GM19395 (cell line): ENCODE measurements around the gene CFB.

Experiments
- ATAC-seq: cut with Tn5 transposase; IDR thresholded peaks from one replicate; pipeline ENCODE4 v1.9.1; 2021; ENCODE audit warnings: mild to moderate bottlenecking, moderate library complexity; ENCODE audit not compliant: unreplicated experiment

The CFB gene

GRCh38 chr6:31948306-31948705, 2.4 kb downstream of the CFB start:
- no peak for ATAC-seq

DNA sequence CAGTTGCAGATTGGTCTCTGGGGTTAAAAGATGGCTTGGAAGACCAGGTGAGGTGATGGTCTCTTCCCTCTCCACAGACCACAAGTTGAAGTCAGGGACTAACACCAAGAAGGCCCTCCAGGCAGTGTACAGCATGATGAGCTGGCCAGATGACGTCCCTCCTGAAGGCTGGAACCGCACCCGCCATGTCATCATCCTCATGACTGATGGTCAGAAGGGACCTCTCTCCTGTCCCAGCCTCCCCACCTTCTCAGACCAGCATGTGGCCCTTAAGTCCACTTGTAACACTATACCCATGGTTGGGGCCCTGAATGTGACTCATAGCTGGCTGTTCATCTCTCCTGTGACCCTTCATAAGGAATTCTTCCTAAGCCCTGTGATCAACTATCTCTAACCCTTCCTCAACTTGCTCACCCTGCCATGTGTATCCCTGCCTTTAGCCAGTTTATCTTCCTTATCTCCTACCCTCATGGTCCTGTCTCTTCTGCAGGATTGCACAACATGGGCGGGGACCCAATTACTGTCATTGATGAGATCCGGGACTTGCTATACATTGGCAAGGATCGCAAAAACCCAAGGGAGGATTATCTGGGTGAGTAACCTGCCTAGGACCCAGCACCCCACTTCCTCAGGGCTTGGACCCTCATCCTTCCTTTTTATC, 3.0 kb downstream of the CFB start:
- no peak for ATAC-seq

- ATAC-seq, result no peak
These were observed 4.1 kb downstream of the CFB start for GRCh38 chr6:31949926-31950548.

DNA sequence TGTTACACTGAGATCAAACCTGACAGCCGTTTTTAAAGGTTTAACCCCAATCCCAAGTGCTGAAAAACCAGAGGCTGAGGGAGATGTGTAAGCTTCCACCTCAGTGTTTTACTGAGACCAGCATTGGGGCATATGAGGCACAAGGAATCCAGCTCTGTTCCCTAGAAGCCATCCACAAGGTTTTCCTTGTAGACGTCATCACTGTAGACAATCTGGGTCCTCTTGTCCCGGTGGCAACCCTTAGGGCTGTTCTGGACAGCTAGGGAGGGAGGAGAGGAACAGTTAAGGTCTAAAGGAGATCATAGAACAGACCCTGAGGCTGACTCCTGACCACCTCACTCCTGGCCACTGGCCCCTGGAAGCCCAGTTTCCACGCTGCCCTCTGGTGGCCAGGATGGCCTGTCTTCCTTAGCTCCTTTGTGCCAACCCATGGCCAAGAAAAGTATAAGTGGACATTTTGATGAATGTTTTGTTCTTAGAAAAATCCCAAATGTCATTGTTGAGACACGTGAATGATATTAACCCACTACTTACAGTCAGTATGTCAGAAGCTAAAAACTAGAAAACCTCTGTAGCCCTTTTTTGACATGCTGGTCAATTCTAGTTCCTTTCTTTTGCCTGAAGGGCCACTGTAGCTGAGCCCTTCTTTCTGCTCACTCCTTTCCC, 6.4 kb downstream of the CFB start:
- no peak for ATAC-seq

GRCh38 chr6:31952890-31953289, 7.0 kb downstream of the CFB start:
- ATAC-seq, result no peak

GRCh38 chr6:31954511-31954910, 8.6 kb downstream of the CFB start:
- no peak for ATAC-seq

DNA sequence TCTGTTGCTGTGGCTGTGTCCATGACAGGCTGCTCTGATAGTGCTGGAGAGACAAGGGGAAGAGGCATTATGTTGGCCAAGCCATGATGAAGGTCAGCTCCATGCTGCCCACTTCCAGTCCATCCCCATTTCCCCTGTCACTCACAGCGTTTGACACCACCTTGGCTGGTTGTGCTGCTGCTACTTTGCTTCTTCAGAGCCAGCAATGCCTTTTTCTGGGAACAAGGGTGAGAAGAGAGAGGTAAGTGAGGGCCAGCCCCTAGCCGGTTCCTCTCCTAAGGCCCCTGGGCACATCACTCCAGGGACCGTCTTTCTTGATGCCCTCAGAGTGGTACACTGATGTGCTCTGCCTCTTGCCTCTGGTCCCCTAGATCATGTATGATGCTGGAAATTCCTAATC, 10.9 kb downstream of the CFB start:
- ATAC-seq, result no peak

- ATAC-seq, result no peak
These were observed 12.5 kb downstream of the CFB start for GRCh38 chr6:31958412-31958740.

DNA sequence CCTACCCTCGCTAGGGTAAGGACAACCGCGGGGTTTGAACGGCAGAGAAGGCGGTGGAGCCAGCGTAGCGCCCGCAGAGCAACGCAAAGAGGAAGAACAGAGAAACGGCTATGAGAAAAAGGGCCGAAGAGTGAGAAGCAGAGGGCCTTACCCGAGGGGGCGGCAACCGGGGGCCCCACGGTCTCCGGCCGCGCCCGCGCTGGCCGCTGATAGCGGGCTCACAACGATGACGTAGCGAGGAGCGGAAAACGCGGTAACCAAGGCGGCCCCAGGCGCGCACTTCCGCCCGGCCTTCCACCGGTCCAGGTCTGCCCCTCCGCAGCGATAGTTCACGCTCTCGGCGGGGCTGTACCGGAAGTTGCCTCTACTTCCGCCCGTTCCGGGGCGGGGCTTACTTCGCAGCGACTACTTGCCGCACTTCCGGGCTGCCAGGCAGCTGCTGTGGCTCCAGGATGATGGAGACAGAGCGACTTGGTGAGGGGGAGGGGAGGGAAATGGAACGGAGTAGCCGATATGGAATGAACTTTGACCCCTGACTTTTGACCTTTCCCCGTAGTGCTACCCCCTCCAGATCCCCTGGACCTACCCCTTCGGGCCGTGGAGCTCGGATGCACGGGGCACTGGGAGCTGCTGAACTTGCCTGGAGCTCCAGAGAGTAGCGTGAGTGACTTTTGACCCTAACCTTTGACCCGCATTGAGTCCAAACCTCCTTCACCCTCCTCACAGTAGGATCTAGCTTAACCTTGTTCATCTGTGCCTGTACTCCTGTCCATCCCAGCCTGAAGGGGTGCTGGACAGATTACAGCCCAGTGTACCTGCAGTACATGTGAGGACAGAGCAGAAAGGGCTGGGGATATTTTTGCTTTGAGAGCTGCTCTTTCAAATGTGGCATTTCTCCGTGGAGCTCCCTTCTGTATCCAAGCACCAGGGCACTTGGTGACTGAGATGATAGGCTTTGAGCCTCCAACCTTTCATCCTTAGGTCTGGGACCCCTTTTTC, 13.1 kb downstream of the CFB start, which contains the start of the genes NELFE and SKIC2:
TSS of gene NELFE (minus strand) at position 231 of the 999 bp plus-strand sequence. CDS start 525 bp downstream, outside the sequence.
TSS of gene SKIC2 (plus strand) at position 435 of the 999 bp plus-strand sequence. CDS start at position 453, 18 bp downstream.
- ATAC-seq, result peak; percentile 90

DNA sequence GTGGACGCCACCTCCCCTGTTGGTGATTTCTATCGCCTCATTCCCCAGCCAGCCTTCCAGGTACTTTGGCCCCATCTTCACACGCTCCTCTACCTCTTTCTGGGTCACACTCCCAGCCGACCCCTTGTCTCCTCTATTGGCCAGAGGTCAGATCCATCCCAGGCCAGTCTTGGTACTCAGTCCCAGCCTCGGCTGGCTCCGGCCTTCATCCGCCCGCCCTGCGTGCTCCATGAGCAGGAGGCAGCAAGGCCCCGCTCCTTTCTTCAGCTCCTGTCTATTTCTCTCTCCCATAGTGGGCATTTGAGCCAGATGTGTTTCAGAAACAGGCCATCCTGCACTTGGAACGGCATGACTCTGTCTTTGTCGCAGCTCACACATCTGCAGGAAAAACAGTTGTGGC, 15.7 kb downstream of the CFB start:
- no peak for ATAC-seq

- ATAC-seq, result no peak
These were observed 18.0 kb downstream of the CFB start for GRCh38 chr6:31963921-31964320.

DNA sequence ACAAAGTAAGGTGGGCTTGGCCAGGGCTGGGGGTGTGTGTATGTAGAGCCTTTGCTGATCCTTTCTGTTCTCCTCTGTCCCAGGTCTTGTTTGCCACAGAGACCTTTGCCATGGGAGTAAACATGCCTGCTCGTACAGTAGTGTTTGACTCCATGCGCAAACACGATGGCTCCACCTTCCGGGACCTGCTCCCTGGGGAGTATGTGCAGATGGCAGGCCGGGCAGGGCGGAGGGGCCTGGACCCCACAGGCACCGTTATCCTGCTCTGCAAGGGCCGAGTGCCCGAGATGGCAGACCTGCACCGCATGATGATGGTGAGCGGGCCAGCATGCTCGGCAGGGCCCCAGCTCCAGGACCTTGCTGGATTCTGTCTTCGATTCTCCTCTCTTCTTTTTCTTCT, 19.8 kb downstream of the CFB start:
- no peak for ATAC-seq

- ATAC-seq, result no peak
These were observed 20.6 kb downstream of the CFB start for GRCh38 chr6:31966506-31966905.

- ATAC-seq, result no peak
These were observed 21.4 kb downstream of the CFB start for GRCh38 chr6:31966997-31967925.

- ATAC-seq, result no peak
These were observed 22.0 kb downstream of the CFB start for GRCh38 chr6:31967926-31968320.

- ATAC-seq, result no peak
These were observed 22.4 kb downstream of the CFB start for GRCh38 chr6:31968326-31968725.

DNA sequence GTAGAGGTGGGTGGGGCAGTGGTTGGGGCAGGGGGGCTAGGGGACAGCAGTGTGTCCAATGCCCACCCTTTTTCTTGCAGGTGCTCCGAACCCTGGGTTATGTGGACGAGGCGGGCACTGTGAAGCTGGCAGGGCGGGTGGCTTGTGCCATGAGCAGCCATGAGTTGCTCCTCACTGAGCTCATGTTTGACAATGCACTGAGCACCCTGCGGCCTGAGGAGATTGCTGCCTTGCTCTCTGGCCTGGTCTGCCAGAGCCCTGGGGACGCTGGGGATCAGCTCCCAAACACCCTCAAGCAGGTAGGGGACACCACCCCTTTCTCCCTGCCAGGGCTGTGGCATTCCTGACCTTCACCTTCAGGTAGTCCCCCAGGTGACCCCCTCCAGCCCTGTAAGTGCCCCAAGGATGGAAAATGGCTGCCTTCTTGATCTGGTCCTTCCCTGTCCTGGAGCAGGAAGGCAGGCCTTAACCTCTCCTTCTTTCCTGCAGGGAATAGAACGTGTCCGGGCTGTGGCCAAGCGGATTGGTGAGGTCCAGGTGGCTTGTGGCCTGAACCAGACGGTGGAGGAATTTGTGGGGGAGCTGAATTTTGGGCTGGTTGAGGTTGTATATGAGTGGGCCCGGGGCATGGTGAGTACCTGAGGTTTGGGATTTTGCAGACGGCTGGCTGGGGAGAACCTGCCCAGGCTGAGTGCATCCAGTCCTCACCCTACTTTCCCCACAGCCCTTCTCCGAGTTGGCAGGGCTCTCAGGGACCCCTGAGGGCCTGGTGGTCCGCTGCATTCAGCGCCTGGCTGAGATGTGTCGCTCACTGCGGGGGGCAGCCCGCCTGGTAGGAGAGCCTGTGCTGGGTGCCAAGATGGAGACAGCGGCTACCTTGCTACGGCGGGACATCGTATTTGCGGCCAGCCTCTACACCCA, 23.2 kb downstream of the CFB start:
- no peak for ATAC-seq

DNA sequence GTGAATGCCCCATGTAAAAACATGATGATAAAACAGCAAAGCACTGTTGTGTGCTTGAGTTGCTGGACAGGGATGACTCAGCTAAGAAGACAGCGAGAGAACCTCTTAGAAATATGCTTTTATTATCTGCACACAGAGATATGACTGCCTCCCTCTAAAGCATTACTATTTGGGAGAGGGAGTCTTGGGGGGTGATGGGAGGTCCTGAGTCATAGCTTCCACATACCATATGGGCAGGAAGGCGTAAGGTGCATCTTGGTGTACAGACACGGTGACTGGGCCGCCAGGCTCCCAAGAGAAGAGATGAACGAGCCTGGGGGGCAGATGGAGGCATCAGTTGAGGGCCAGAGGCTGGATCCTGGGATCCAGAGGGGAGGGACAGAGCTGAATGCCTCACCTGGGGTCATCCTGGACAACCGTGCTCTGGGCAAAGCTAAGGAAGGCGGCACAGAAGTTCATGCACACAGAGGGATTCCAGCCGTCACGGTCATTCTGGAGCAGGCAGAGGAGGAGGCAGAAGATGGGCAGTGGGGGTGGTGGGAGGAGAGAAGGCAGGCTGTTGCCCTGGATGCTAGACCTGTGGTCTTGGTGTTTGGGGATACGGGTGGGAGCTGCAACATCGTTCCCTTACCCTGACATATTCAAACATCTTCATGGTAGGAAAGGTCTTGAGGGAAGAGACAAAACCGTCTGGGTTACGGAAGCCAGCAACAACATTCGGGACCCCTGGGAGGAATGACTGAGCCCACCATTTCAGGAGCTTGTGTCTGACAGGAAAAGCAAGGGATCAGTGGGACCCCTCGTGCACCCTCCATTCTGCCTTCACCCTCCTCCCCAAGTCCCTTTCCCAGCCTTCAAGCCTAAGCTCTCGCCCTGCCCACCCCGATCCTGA, 24.1 kb downstream of the CFB start:
- no peak for ATAC-seq
